Placental pericyte (primary cell): ENCODE data around the gene LYPD8. TPM values are rescaled to one million over a fixed set of nuclear protein-coding genes. Genes with fewer than 3 reads are reported as not detected.

ENCODE experiments used
- small RNA-seq: library from RNA; depleted of rRNA; stranded (forward); fragments of <200 nt; gene quantifications from one replicate; pipeline ENCODE3, GENCODE V24; 2012; ENCODE audit warnings: low replicate concordance
- total RNA-seq: library from RNA; depleted of rRNA; stranded (reverse); fragments of >200 nt; gene quantifications from 2 replicates; pipeline ENCODE4 v1.2.3, GENCODE V29; 2012

Gene LYPD8
- total RNA-seq: 0.14 TPM in 1 of 2 replicates, not detected in the other

GRCh38 chr1:248755517-248755916 lies at the start of gene LYPD8:
LYPD8 (minus strand) TSS chr1:248755759; CDS start chr1:248751081, 4,678 bp downstream.

GRCh38 chr1:248702714-248703113 lies 52.8 kb downstream of the LYPD8 start, which contains the start of gene OR14I1:
OR14I1 (minus strand) TSS chr1:248702766.

Small RNA genes lying within 50 kb of the gene (small RNA-seq; reads per million reads assigned to genes)
- not detected for gene AHCYP8

Other genes with a start within 250 kb of the LYPD8 start
- gene OR2G6, start 247.7 kb downstream of the LYPD8 start, total RNA-seq: under 0.01 TPM in 1 of 2 replicates, not detected in the other
- not detected in 2 replicates for gene OR2T29, start 193.0 kb downstream of the LYPD8 start, total RNA-seq
- gene OR2T34, start 181.0 kb downstream of the LYPD8 start, total RNA-seq: not detected in 2 replicates
- under 0.01 TPM in 1 of 2 replicates, not detected in the other for gene OR2T10, start 158.1 kb downstream of the LYPD8 start, total RNA-seq
- gene OR2T11, start 120.7 kb downstream of the LYPD8 start, total RNA-seq: not detected in 2 replicates
- not detected in 2 replicates for gene OR2T35, start 110.5 kb downstream of the LYPD8 start, total RNA-seq
- gene OR2T27, start 100.2 kb downstream of the LYPD8 start, total RNA-seq: not detected in 2 replicates
- not detected in 2 replicates for gene OR14I1, start 53.0 kb downstream of the LYPD8 start, total RNA-seq
- 29.3 and 42.7 TPM in 2 replicates for gene SH3BP5L, start 70.2 kb upstream of the LYPD8 start, total RNA-seq
- 22.1 and 24.8 TPM in 2 replicates for gene ZNF672, start 82.5 kb upstream of the LYPD8 start, total RNA-seq
- 9.6 and 21.2 TPM in 2 replicates for gene ZNF692, start 103.3 kb upstream of the LYPD8 start, total RNA-seq
- gene PGBD2, start 150.5 kb upstream of the LYPD8 start, total RNA-seq: 3.7 and 6.0 TPM in 2 replicates